Neural cell (in vitro differentiated cells): ENCODE measurements around the gene ERMAP. TPM values are rescaled to one million over a fixed set of nuclear protein-coding genes. Genes with fewer than 3 reads are reported as not detected.

Source experiments
- H2AFZ ChIP-seq: fragments of 200-600, 300-800 bp; sonication (generic), shearing (Covaris generic); 2 replicates; pipeline ENCODE4 v1.6.0; 2014; ENCODE audit warnings: low read depth, mild to moderate bottlenecking, antibody characterized with exemption, low read length, moderate library complexity
- H3F3A ChIP-seq: fragments of 200-600 bp; shearing (Covaris generic); 2 replicates; pipeline ENCODE4 v1.6.1; 2016; ENCODE audit warnings: mild to moderate bottlenecking, moderate library complexity, mixed read lengths, antibody characterized with exemption, low read length; ENCODE audit not compliant: insufficient read depth, poor library complexity, severe bottlenecking
- H3K27ac ChIP-seq: fragments of 200-600, 300-800 bp; sonication (generic), shearing (Covaris generic); 2 replicates; pipeline ENCODE4 v1.5.1; 2014; ENCODE audit warnings: mild to moderate bottlenecking, low read length, moderate library complexity
- H3K27me3 ChIP-seq: fragments of 300-800, 200-600 bp; sonication (generic), shearing (Covaris generic); 2 replicates; pipeline ENCODE4 v1.6.0; 2014; ENCODE audit warnings: mild to moderate bottlenecking, low read depth, low read length, moderate library complexity; ENCODE audit not compliant: insufficient read depth
- H3K36me3 ChIP-seq: fragments of 300-800, 200-600 bp; sonication (generic), shearing (Covaris generic); 2 replicates; pipeline ENCODE4 v1.5.1; 2014; ENCODE audit warnings: mild to moderate bottlenecking, antibody characterized with exemption, low read length, moderate library complexity; ENCODE audit not compliant: insufficient read depth
- H3K4me2 ChIP-seq: fragments of 300-800, 200-600 bp; sonication (generic), shearing (Covaris generic); 2 replicates; pipeline ENCODE4 v1.6.0; 2014; ENCODE audit warnings: mild to moderate bottlenecking, low read length
- H3K4me3 ChIP-seq: fragments of 300-800, 200-600 bp; sonication (generic), shearing (Covaris generic); 2 replicates; pipeline ENCODE4 v1.5.1; 2014; ENCODE audit warnings: mild to moderate bottlenecking, low read length, moderate library complexity
- H3K79me2 ChIP-seq: fragments of 200-600 bp; shearing (Covaris generic); replicated peaks from 2 replicates; pipeline ENCODE4 v1.6.0; 2014; ENCODE audit warnings: mild to moderate bottlenecking, low read length, moderate library complexity; ENCODE audit not compliant: insufficient read depth
- H3K9ac ChIP-seq: fragments of 300-800, 200-600 bp; sonication (generic), shearing (Covaris generic); 2 replicates; pipeline ENCODE4 v1.6.1; 2016; ENCODE audit warnings: mild to moderate bottlenecking, low read length, mixed read lengths
- H3K9me2 ChIP-seq: fragments of 200-600 bp; shearing (Covaris generic); 2 replicates; pipeline ENCODE4 v1.6.1; 2016; ENCODE audit warnings: mild to moderate bottlenecking, low read length, mixed read lengths; ENCODE audit not compliant: insufficient read depth
- H3K9me3 ChIP-seq: fragments of 200-600, 300-800 bp; sonication (generic), shearing (Covaris generic); 2 replicates; pipeline ENCODE4 v1.6.1; 2016; ENCODE audit warnings: mild to moderate bottlenecking, mixed run types, low read length, moderate library complexity, mixed read lengths
- H4K20me1 ChIP-seq: fragments of 200-600 bp; shearing (Covaris generic); 2 replicates; pipeline ENCODE4 v1.6.1; 2016; ENCODE audit warnings: mild to moderate bottlenecking, mixed run types; ENCODE audit not compliant: insufficient read depth
- EP300 ChIP-seq: fragments of 450-650 bp; conservative IDR thresholded peaks from 2 replicates; pipeline ENCODE4 v1.6.1; 2014; ENCODE audit warnings: antibody characterized with exemption, mild to moderate bottlenecking, moderate library complexity; ENCODE audit not compliant: poor library complexity, severe bottlenecking
- EZH2 ChIP-seq: fragments of 200-600, 300-800 bp; shearing (Covaris generic), sonication (generic); IDR thresholded peaks from 2 replicates; pipeline ENCODE4 v1.6.1; 2014; ENCODE audit warnings: antibody characterized with exemption, low read length, borderline replicate concordance, mild to moderate bottlenecking; ENCODE audit not compliant: insufficient read depth, poor library complexity, severe bottlenecking
- MXI1 ChIP-seq: fragments of 450-650 bp; conservative IDR thresholded peaks from 2 replicates; pipeline ENCODE4 v1.6.1; 2014; ENCODE audit warnings: antibody characterized with exemption, mild to moderate bottlenecking; ENCODE audit not compliant: poor library complexity, severe bottlenecking
- POLR2AphosphoS5 ChIP-seq: IDR thresholded peaks from 2 replicates; pipeline ENCODE4 v1.6.1; 2012
- RAD21 ChIP-seq: fragments of 450-650 bp; conservative IDR thresholded peaks from 2 replicates; pipeline ENCODE4 v1.6.1; 2014; ENCODE audit warnings: antibody characterized with exemption, mild to moderate bottlenecking, moderate library complexity
- REST ChIP-seq: IDR thresholded peaks from 2 replicates; pipeline ENCODE4 v1.6.1; 2012; ENCODE audit warnings: borderline replicate concordance
- SMC3 ChIP-seq: fragments of 450-650 bp; conservative IDR thresholded peaks from 2 replicates; pipeline ENCODE4 v1.6.1; 2014; ENCODE audit warnings: antibody characterized with exemption, mild to moderate bottlenecking, moderate library complexity; ENCODE audit not compliant: poor library complexity
- TAF1 ChIP-seq: IDR thresholded peaks from 2 replicates; pipeline ENCODE4 v1.6.1; 2012; ENCODE audit warnings: low read depth
- polyA plus RNA-seq: library from polyadenylated mRNA; depleted of rRNA; stranded (reverse); fragments of >200 nt; gene quantifications from 2 replicates; pipeline ENCODE4 v1.2.3, GENCODE V29; 2014
- TF ChIP-seq, protein P1 (sequence below): fragments of 450-650 bp; IDR thresholded peaks from 2 replicates; pipeline ENCODE4 v1.5.1; 2014; ENCODE audit warnings: antibody characterized with exemption, mild to moderate bottlenecking, moderate library complexity; ENCODE audit not compliant: poor library complexity, severe bottlenecking

Gene ERMAP
- polyA plus RNA-seq, 1 donor from 2014 or later = 10.6 TPM

- H3K79me2 ChIP-seq = no peaks in the 10 kb centered on the region
- no peak overlapping the region for H3K4me2 ChIP-seq
- H3K27me3 ChIP-seq = no peaks in the 10 kb centered on the region
- H3K9ac ChIP-seq = no peak overlapping the region
- H3K27ac ChIP-seq = no peak overlapping the region
- H2AFZ ChIP-seq = no peak overlapping the region
- no peaks in the 10 kb centered on the region for H3K36me3 ChIP-seq
- H3K4me3 ChIP-seq = no peak overlapping the region
- no peaks in the 10 kb centered on the region for H3K9me3 ChIP-seq
- no peaks in the 10 kb centered on the region for H3K9me2 ChIP-seq
- H4K20me1 ChIP-seq = no peaks in the 10 kb centered on the region
- TF ChIP-seq MXI1 (no peak), REST (no peak), POLR2AphosphoS5 (no peak), SMC3 (no peak), RAD21 (no peak), EZH2 (no peak), TAF1 (no peak), EP300 (no peak)
- TF ChIP-seq, protein P1, sequence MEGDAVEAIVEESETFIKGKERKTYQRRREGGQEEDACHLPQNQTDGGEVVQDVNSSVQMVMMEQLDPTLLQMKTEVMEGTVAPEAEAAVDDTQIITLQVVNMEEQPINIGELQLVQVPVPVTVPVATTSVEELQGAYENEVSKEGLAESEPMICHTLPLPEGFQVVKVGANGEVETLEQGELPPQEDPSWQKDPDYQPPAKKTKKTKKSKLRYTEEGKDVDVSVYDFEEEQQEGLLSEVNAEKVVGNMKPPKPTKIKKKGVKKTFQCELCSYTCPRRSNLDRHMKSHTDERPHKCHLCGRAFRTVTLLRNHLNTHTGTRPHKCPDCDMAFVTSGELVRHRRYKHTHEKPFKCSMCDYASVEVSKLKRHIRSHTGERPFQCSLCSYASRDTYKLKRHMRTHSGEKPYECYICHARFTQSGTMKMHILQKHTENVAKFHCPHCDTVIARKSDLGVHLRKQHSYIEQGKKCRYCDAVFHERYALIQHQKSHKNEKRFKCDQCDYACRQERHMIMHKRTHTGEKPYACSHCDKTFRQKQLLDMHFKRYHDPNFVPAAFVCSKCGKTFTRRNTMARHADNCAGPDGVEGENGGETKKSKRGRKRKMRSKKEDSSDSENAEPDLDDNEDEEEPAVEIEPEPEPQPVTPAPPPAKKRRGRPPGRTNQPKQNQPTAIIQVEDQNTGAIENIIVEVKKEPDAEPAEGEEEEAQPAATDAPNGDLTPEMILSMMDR = no peak
- H3F3A ChIP-seq = no peaks in the 10 kb centered on the region
These were observed 15.0 kb upstream of the ERMAP start for GRCh38 chr1:42801832-42802473.

GRCh38 chr1:42806171-42806570 is 10.8 kb upstream of the ERMAP start:
- Histone ChIP-seq H3K36me3 (no peaks in the 10 kb centered on the region), H3K9ac (no peak overlapping the region), H2AFZ (no peak overlapping the region), H3F3A (no peaks in the 10 kb centered on the region), H3K4me3 (no peak overlapping the region), H3K27me3 (no peaks in the 10 kb centered on the region), H3K79me2 (peaks cover under 1% of the 10 kb centered on the region), H3K9me2 (no peaks in the 10 kb centered on the region), H3K4me2 (no peak overlapping the region), H3K27ac (no peak overlapping the region), H4K20me1 (no peaks in the 10 kb centered on the region), H3K9me3 (no peaks in the 10 kb centered on the region)
- TF ChIP-seq SMC3 (no peak), EZH2 (no peak), REST (no peak), EP300 (no peak), TAF1 (no peak), MXI1 (no peak), RAD21 (no peak), POLR2AphosphoS5 (no peak)
- TF ChIP-seq, protein P1 = no peak
